ENCODE measurements around the gene RFX8. TPM values are rescaled to one million over a fixed set of nuclear protein-coding genes. Genes with fewer than 3 reads are reported as not detected.
A peak's percentile ranks its signal among the peaks of the same experiment; 100 is the strongest.

The RFX8 gene
- polyA plus RNA-seq, 2 of the 4 experiments (the other 2 are of a cell fraction), result not detected

DNA sequence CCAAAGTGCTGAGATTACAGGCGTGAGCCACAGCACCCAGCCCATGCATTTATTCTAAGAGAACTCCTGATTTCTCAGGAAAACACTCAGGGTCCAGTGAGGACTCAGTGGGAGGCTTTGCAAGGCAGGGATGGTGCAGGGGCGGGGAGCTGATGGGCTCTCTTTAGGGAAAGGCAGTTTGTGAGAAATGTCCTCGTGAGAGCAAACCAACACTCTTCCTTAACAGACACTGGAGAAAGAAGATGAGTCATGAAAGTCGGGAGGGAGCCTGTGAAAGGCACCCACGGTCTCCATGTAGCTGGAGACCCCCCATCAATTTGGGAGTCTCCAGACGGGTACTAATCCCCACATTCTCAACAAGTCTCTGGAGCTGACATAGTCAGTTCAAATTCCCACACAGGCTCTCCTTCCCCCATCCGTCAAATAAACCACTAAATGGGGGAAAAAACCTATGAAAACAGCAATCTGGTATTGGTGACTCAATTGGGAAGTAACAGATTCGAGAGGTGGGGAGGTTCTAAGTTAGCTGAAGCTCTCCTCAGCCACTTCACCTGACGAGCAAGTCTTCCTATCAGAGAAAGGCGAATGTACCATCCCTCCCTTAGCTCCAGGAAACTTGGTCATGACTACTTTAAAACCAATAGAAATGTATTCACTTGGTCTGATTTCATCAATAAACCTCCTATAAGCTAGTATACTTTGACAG, 76.6 kb downstream of the RFX8 start:
- 66% methylated on average over 10 of the region's 10 CpGs for WGBS (ENCODE audit: missing lambda C conversion rate)
- Histone ChIP-seq H3K4me3 (no peak overlapping the region), H3K9me3 (no peaks in the 10 kb centered on the region), H3K4me1 (peaks cover 25% of the 10 kb centered on the region), H3K27ac (peak overlapping the region in 1 of 2 experiments; percentile 49; a peak in 3 of 6 replicates), H3K4me2 (no peak overlapping the region)
- ChIA-PET CTCF (interaction anchor here (1.3 to 4.9 kb wide), 4 partner anchors 11 to 57 kb away, joined by 3 to 25 read pairs (median 14); partner anchors contain the start of gene CREG2), POLR2A (no interaction called here)
- no peak for TF ChIP-seq ZFP36 (IDR thresholded peaks at IDR 0.05; ENCODE audit: borderline replicate concordance, partially characterized antibody)
- TF ChIP-seq MAZ (IDR thresholded peaks at IDR 0.05; ENCODE audit: borderline replicate concordance, low read depth, low read length), result no peak
- no peak for TF ChIP-seq RNF2 (IDR thresholded peaks at IDR 0.05; ENCODE audit: borderline replicate concordance, low read depth)
- TF ChIP-seq TFCP2L1 (CRISPR knock-in tag; IDR thresholded peaks at IDR 0.05), result no peak
- no peak for TF ChIP-seq PHF8 (IDR thresholded peaks at IDR 0.05; ENCODE audit: borderline replicate concordance, low read depth)
- TF ChIP-seq, protein P1, sequence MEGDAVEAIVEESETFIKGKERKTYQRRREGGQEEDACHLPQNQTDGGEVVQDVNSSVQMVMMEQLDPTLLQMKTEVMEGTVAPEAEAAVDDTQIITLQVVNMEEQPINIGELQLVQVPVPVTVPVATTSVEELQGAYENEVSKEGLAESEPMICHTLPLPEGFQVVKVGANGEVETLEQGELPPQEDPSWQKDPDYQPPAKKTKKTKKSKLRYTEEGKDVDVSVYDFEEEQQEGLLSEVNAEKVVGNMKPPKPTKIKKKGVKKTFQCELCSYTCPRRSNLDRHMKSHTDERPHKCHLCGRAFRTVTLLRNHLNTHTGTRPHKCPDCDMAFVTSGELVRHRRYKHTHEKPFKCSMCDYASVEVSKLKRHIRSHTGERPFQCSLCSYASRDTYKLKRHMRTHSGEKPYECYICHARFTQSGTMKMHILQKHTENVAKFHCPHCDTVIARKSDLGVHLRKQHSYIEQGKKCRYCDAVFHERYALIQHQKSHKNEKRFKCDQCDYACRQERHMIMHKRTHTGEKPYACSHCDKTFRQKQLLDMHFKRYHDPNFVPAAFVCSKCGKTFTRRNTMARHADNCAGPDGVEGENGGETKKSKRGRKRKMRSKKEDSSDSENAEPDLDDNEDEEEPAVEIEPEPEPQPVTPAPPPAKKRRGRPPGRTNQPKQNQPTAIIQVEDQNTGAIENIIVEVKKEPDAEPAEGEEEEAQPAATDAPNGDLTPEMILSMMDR (IDR thresholded peaks at IDR 0.05), result no peak
- TF ChIP-seq ZC3H11A (IDR thresholded peaks at IDR 0.05), result no peak
- no peak for TF ChIP-seq HDAC2 (IDR thresholded peaks at IDR 0.05)
- no peak for TF ChIP-seq JUNB (IDR thresholded peaks at IDR 0.05)
- no peak for TF ChIP-seq FOXS1 (CRISPR knock-in tag; IDR thresholded peaks at IDR 0.05)
- TF ChIP-seq RARB (CRISPR knock-in tag; IDR thresholded peaks at IDR 0.05), result no peak
- TF ChIP-seq RAD21 (conservative IDR thresholded peaks at IDR 0.05 in 1 of 2, IDR thresholded peaks at IDR 0.05 in 1 of 2), result no peak
- TF ChIP-seq CHD4 (IDR thresholded peaks at IDR 0.05; ENCODE audit: borderline replicate concordance), result no peak
- no peak for TF ChIP-seq GATA3 (IDR thresholded peaks at IDR 0.05; ENCODE audit: borderline replicate concordance)
- DNase-seq (ENCODE audit: low read depth in 1 of 2, low spot score in 1 of 2) (no peak), FAIRE-seq (no peak), ATAC-seq (no peak)

DNA sequence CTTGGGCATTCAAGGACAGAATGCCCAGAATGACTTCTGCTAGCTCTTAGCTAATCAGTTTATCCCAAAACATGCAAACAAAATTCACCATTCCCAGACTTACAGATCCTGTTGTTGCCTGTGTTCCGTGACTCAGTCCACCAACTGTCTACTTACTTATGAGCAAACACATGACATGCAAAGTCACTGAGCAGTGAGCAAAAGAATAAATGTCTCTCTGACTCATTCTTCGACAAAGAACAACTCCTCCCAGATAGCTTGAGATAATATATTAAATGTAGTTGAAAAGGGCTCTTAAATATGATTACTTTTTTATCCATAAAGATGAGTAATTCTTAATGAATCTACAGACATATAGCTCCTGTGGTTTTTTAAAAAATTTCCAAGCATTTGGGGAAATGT, 78.6 kb downstream of the RFX8 start:
- peak overlapping the region; percentile 9; the same call in 2 of the 3 replicates for H3K4me3 ChIP-seq
- H3K4me1 ChIP-seq, result peaks cover 25% of the 10 kb centered on the region
- TF ChIP-seq JUN (IDR thresholded peaks at IDR 0.05) (no peak), ESRRA (IDR thresholded peaks at IDR 0.05; ENCODE audit: borderline replicate concordance, low read length) (no peak), JUNB (IDR thresholded peaks at IDR 0.05) (peak; percentile 42; the same call in 1 of the 2 replicates), GATA3 (IDR thresholded peaks at IDR 0.05; ENCODE audit: borderline replicate concordance) (no peak), BHLHE40 (IDR thresholded peaks at IDR 0.05; ENCODE audit: low read depth, low read length) (no peak), KDM1A (IDR thresholded peaks at IDR 0.05; ENCODE audit: low read depth) (no peak), MAZ (IDR thresholded peaks at IDR 0.05; ENCODE audit: borderline replicate concordance, low read depth, low read length) (no peak), HOXB5 (CRISPR knock-in tag; IDR thresholded peaks at IDR 0.05) (no peak), FOSL2 (IDR thresholded peaks at IDR 0.05) (peak; percentile 72), FOSL2 (CRISPR knock-in tag; IDR thresholded peaks at IDR 0.05) (peak; percentile 80), ATOH8 (CRISPR knock-in tag; IDR thresholded peaks at IDR 0.05; ENCODE audit: low read depth) (no peak), MAX (IDR thresholded peaks at IDR 0.05) (0 out of 2 replicates have a peak, but pooled peaks have one; percentile 47), NR3C1 (IDR thresholded peaks at IDR 0.05) (no peak), HOXA7 (CRISPR knock-in tag; IDR thresholded peaks at IDR 0.05) (no peak)
- TF ChIP-seq, protein P2, sequence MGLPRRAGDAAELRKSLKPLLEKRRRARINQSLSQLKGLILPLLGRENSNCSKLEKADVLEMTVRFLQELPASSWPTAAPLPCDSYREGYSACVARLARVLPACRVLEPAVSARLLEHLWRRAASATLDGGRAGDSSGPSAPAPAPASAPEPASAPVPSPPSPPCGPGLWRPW (IDR thresholded peaks at IDR 0.05), result no peak
- no peak for FAIRE-seq
- ATAC-seq, result peak; percentile 86 to 93
- peak overlapping the region; percentile 85 for H3K4me2 ChIP-seq
- POLR2A ChIA-PET, result no interaction called here
- H3K27ac ChIP-seq, result peak overlapping the region; percentile 81 to 85
- CTCF ChIA-PET, result interaction anchor here (0.9 to 4.9 kb wide), 5 partner anchors 9 to 346 kb away, joined by 3 to 25 read pairs (median 12); partner anchors contain the start of gene CREG2
- DNase-seq (ENCODE audit: low read depth in 1 of 2, low spot score in 1 of 2), result peak; percentile 65 to 76
- 1% methylated on average over 2 of the region's 2 CpGs for whole genome bisulfite sequencing (ENCODE audit: missing lambda C conversion rate)
- no peaks in the 10 kb centered on the region for H3K9me3 ChIP-seq
